GM13977 (cell line): ENCODE data around the gene OR52K2.
"Not testable (repeated sequence)": the region's sequence is repeated elsewhere in the genome, so short reads cannot be mapped to it uniquely, and the experiment has no call there.

Experiments
- DNase-seq: peaks from one replicate; pipeline ENCODE4 v3.0.0; 2012; ENCODE audit warnings: low spot score
- in situ Hi-C: fragments of 300-500 bp; cut with MboI; formaldehyde crosslinking; loops from one replicate; pipeline ENCODE4 v1.12.0; 2022; ENCODE audit warnings: low sequenced_read_pairs, low pct_unique_long_range_greater_than_20kb, mixed read lengths, inconsistent platforms; ENCODE audit not compliant: unreplicated experiment
- TF ChIP-seq, protein P1 (sequence below): IDR thresholded peaks from 2 replicates; pipeline ENCODE4 v1.5.1; 2012; ENCODE audit warnings: mild to moderate bottlenecking, control low read depth; ENCODE audit not compliant: insufficient read depth; ENCODE audit errors: extremely low read depth, missing control alignments

OR52K2 gene

DNA sequence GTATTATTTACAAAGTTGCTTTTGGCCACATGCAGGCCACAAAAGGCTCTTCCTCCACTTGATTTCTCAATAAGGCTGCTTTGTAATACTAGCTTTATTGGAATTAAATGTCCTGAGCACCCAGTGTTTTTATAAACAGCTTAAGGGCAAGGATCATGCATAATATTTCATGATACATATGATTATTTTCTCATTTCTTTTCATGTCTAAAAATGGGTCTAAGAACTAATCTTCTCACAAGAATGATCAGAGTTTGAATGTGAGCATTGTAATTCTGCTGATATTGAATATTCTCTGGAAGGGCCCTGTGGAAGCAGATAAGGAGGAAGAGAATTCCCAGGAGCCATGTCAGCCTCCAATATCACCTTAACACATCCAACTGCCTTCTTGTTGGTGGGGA lies at the start of gene OR52K2:
Gene OR52K2 (plus strand): TSS at position 301 of the 400 bp plus-strand sequence. CDS start 45 bp downstream, at position 346.
- in situ Hi-C loops = no loop called here
- TF ChIP-seq, protein P1, sequence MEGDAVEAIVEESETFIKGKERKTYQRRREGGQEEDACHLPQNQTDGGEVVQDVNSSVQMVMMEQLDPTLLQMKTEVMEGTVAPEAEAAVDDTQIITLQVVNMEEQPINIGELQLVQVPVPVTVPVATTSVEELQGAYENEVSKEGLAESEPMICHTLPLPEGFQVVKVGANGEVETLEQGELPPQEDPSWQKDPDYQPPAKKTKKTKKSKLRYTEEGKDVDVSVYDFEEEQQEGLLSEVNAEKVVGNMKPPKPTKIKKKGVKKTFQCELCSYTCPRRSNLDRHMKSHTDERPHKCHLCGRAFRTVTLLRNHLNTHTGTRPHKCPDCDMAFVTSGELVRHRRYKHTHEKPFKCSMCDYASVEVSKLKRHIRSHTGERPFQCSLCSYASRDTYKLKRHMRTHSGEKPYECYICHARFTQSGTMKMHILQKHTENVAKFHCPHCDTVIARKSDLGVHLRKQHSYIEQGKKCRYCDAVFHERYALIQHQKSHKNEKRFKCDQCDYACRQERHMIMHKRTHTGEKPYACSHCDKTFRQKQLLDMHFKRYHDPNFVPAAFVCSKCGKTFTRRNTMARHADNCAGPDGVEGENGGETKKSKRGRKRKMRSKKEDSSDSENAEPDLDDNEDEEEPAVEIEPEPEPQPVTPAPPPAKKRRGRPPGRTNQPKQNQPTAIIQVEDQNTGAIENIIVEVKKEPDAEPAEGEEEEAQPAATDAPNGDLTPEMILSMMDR = no peak
- no peak for DNase-seq

DNA sequence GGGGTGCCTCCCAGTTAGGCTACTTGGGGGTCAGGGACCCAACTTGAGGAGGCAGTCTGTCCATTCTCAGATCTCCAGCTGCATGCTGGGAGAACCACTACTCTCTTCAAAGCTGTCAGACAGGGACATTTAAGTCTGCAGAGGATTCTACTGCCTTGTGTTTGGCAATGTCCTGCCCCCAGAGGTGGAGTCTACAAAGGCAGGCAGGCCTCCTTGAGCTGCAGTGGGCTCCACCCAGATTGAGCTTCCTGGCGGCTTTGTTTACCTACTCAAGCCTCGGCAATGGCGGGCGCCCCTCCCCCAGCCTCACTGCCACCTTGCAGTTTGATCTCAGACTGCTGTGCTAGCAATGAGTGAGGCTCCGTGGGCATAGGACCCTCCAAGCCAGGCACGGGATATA lies 42.9 kb upstream of the OR52K2 start:
- DNase-seq, in situ Hi-C loops: not testable (repeated sequence)

DNA sequence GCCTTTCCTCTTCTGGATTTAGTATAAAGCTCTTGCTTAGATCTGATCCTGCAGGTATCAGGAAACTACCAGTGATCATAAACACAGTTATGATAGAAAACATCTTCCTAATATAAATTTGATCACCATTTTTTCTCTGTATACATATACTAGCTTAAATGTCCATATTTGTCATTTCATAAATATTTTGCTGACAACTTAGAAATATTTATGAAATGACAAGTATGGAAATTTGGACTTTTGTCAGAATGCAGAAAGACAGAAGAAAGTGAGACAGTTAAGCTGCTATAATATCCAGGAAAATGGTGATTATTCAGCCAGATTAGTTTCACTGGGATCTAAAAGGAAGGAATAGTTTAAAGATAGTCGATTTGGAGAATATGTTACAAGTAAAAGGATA lies 32.8 kb upstream of the OR52K2 start:
- DNase-seq = no peak
- in situ Hi-C loops = no loop called here
- TF ChIP-seq, protein P1 = no peak

DNA sequence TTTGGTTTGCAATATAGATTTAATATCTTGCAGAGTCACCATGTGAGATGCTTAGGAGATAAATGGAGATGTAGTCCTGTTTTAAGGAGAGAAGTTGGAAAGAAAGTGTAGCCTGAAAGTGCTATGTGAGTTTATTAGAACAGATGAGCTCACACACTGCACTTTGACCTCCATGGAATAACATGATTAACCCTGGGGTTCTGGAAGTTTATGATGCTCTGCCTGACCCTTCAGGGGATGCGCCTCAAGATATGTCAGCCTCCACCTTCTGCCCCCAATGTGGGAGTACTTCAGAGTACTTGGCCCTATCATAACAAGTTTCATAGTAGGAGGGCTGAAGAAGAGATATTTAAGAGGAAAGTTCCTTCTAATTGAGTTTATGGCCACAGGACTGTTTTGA lies 32.3 kb upstream of the OR52K2 start:
- in situ Hi-C loops = no loop called here
- TF ChIP-seq, protein P1 = no peak
- no peak for DNase-seq

DNA sequence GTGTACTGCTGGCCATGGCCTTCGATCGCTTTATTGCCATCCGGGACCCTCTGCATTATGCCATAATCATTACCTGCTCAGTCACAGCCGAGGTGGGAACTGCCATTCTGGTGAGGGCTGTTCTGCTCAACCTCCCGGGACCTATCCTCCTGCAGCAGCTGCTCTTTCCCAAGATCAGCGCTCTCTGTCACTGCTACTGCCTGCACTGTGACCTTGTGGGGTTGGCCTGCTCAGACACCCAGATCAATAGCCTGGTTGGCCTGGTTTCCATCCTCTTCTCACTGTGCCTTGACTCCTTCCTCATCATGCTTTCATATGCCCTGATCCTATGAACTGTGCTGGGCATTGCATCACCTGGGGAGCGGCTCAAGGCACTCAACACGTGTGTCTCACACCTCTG lies 30.7 kb upstream of the OR52K2 start:
- TF ChIP-seq, protein P1 = no peak
- no peak for DNase-seq
- in situ Hi-C loops = no loop called here

DNA sequence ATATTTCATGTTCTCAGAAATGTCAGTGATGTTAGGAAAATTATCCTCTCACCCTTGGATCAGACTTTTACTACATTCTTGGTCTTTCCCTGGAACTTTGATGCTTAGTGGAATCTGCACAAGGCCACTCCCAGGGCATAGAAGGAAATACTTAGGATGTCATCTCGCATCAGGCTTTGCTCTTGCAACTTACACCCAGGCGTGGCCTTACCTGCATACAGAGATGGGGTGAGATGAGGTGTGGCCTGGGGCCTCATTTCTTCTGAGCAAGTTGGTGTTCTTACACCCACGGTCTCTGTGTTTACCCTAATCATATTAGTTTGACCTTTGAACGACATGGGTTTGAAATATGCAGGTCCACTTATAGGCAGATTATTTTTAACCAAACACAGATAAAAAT lies 19.0 kb upstream of the OR52K2 start:
- DNase-seq = no peak
- TF ChIP-seq, protein P1 = no peak
- in situ Hi-C loops = no loop called here

DNA sequence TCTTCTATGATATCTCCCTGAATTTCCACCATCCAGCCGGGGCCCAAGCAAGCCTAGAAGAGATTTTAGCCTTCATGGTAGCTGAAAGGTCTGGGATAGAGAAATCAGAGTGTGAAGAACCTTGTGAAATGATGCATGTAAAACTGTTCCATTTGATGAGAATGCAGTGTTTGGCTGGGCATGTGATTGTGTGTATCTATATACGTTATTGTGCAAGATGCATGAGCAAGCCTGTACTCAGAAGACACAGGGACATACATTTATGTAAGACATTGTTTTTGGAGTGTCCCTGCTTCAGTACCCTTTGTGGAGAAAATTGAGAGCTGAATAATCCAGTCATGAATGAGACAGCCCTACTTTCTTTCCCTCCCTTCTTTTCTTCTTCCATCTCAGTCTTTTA lies 15.2 kb upstream of the OR52K2 start:
- in situ Hi-C loops = no loop called here
- no peak for DNase-seq
- TF ChIP-seq, protein P1 = no peak
